Stimulated activated CD4-positive, alpha-beta T cell treated with anti-CD3 and anti-CD28 coated beads, Interleukin-1b, Interleukin-23, amount 100 ng/mL, for 1 hour (primary cell): ENCODE results near the gene CPSF7.
"Not testable (repeated sequence)": the region's sequence is repeated elsewhere in the genome, so short reads cannot be mapped to it uniquely, and the experiment has no call there.

Experiments used
- DNase-seq, 2 donors: peaks; one replicate each; pipeline ENCODE4 v3.0.0-alpha.2; 2020; ENCODE audit warnings: low read depth in 2 of 2

The CPSF7 gene, protein sequence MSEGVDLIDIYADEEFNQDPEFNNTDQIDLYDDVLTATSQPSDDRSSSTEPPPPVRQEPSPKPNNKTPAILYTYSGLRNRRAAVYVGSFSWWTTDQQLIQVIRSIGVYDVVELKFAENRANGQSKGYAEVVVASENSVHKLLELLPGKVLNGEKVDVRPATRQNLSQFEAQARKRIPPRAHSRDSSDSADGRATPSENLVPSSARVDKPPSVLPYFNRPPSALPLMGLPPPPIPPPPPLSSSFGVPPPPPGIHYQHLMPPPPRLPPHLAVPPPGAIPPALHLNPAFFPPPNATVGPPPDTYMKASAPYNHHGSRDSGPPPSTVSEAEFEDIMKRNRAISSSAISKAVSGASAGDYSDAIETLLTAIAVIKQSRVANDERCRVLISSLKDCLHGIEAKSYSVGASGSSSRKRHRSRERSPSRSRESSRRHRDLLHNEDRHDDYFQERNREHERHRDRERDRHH

DNA sequence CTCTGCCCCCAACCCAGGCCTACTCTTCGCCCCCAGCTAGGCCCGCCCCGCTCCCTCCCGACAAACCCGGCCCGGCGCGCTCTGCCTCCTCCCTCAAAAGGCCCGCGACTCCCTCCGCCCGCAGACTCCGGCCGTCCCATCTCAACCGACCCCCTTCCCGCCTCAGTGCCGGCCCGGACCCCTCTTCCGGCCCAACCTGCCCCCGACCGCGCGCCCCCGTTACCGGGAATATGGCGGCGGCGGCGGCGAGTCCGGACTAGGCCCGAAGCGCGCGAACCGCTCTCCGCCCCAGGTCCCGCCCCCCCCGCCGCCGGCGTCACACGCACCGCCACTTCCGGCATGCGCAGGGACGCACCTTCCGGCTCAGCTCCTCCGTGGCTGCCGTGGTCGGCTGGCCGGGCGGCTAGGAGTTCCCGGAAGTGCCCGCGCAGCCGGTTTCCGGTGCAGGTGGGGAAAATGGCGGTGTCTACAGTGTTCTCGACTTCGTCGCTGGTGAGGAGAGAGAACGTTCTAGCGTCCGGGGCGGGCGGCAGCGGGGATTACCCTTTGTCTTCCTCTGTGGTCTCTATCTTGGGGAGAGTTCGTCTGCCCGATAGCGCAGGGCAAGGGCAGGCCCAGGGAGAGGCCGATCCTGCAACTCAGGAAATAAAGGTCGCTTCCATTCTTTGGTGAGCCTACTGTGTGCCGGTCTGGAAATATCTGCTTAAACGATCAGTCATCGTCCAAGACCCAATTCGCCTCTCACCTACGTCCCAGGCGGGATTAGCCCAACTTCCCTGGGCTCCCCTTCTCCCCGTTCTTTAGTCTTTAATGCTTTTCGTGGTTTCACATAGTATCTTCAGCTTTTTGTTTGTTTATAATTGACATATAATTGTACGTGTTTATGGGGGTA is at the start of gene CPSF7, which contains the start of gene SDHAF2:
TSS of gene CPSF7 (minus strand) at position 285 of the 892 bp plus-strand sequence. CDS start 740 bp downstream, outside the sequence.
TSS of gene SDHAF2 (plus strand) at position 434 of the 892 bp plus-strand sequence. CDS start at position 457, 23 bp downstream.
- peak; percentile 90 to 96 for DNase-seq

DNA sequence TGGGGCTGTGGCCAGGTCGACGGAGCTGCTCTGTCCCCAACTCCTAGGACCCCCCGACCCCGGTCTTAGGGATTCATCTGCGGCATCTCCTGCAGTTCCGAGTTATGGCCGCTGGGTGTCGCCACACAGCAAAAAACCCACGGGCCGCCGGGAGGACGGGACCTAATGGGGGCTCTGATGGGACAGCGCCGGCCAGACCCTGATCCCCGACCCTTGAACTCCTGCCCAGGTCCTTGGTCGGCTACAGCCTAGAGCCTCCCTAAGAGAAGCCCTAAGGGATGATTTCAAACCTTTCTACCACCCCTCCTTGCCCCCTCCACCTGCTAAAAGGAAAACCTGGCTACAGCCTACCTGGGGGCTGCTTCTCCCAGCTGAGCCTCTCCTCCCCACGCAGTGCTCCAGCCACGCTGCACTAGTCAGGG is 48.0 kb upstream of the CPSF7 start:
- DNase-seq = peak; percentile 7 to 31

DNA sequence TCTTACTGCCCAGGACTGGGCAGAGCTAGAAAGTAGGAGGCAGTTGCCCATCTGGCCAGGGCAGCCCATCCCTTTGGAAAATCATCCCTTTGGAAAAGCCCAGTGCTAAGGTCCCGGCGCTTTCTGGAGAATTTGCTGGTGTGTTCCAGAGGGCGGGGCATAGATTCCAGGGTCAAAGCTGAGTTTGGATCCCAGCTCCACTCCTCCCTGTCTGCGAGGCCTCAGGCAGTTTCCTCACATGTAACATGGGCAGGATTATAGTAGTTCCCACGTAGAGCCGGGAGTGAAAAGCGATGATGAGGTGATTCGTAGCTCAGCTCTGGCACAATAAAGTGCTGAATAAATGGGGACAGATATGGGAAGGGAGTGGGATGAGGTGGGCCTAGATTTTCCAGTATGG is 47.4 kb upstream of the CPSF7 start:
- DNase-seq = no peak

DNA sequence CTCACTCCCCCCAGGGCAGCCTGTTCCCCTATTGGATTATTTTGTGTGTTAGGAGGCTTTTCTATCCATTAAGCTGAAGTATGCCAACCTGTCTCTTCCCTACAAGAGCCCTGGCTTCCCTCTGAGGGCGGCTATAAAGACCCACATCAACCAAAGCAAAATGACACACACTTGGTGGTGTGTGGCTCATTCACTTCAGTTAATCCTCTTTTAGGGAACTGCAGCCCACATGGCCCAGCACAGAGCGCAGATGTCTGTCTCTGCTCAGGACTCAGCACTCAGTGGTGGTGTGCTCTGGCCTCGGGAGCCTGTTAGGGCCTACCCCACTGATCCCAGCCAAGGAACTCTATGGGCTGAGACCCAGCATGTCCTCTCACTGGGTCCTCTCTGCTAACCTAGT is 46.6 kb upstream of the CPSF7 start:
- no peak for DNase-seq

DNA sequence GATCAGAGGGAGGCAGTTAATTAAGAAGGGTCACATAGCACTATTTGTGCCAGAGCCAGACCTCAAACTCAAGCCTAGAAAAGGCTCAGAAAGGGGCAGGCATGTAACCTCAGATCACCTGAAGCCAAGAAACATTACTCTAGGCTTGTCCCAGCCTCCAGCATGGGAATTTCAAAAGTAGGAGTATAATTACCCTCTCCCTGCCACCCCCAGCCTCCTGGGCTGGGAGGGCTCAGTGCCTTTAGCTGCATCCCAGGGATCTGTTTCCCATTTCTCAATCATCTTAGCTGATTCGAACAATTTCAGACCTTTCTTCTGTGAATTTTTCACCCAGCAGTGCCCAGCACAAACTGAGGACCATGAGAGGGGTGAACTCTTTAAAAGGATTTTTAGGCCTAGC is 45.7 kb upstream of the CPSF7 start:
- DNase-seq = no peak

DNA sequence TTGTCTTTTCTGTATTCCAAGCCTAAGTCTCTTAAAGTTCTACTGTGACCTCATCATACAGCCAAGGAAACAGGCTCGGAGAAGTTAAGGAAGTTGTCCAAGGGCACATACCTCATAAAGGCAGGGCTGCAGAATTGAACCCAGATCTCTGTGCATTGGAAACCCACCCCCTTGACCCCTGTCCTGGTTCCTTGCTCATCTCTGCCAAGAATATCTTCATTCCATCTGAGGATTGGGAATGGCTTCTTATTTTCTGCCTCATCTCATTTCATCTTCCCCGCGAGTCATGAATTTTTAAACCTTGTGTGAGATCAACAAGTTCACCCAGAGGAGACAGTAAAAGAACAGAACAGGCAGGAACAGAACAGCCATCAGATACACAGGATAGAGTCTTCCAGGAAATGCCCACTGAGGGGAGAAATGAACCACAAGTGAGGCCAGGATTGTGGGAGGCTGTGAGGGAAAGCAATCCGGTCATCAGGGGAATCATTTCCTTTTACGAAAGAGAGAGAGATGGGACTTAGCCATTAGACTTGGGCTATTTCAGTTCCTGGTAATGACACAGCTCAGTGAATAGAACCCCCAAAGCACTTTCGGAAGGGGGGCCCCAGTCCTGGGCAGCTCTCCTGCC is 44.4 kb upstream of the CPSF7 start:
- DNase-seq = no peak

DNA sequence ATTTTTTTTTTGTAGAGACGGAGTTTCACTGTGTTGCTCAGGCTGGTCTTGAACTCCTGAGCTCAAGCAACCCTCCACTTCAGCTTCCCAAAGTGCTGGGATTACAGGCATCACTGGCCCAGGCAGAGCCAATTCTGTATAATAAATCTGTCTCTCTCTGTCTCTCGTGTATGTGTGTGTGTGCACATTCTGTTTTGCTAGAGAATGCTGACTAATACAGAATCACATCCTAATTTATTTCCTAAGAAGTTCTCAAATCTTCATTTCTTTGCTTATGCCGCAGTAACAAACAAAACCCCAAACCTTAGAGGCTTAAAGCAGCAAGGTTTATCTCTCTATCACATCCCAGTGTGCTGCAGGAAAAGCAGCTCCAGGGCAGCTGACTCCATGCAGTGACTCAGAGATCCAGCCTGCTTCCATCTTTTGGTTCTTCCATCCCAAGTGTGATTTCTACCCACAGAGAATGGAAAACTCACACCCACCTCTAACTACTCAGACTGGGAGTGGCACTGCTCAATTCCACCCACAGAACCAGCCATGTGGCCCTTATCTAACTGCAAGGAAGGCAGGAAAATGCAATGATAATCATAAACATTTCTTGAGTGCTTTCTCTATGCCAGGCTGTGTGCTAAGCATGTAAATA is 43.7 kb upstream of the CPSF7 start:
- no peak for DNase-seq

DNA sequence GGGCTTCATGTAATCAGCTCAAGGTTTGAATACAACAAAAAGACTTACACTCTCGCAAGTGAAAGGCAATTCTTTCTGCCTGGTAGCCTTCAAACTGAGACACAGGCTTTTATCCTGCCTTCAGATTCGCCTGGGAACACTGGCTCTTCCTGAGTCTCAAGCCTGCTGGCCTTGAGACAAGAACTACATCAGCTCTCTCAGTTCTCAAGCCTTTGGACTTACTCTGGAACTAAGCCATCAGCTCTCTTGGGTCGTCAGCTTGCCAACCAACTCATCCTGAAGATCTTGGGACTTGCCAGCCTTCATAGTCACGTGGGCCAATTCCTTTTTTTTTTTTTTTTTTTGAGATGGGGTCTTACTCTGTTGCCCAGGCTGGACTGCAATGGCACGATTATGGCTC is 43.1 kb upstream of the CPSF7 start:
- no peak for DNase-seq

DNA sequence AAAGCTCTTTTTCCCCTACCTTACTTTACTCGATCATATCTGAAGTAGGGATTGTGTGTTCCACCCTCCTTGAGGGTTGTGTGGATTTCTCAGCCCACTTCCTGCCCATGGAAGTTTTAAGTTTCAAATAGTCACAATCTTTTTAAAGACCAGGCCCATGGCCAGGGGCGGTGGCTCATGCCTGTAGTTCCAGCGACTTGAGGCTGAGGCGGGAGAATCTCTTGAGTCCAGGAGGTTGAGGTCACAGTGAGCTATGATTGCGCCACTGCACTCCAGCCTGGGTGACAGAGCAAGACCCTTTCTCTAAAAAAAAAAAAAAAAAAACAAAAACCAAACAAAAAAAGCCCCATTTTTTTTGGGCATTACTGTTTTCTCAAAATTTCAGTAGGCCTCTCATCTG is 42.5 kb upstream of the CPSF7 start:
- no peak for DNase-seq

DNA sequence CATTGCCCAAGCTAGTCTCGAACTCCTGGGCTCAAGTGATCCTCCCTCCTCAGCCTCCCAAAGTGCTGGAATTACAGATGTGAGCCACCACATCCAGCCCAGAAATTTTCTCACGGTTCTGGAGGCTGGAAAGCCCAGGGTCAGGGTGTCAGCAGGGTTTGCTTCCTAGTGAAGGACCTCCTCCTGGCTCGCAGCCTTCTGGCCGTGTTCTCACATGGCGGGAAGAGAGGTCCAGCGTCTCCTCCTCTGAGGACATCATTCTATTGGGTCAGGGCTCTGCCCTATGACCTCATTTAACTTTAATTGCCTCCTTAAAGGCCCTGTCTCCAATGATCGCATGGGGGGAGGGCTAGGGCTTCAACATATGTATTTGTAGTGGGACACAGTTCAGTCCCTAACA is 38.2 kb upstream of the CPSF7 start:
- DNase-seq = no peak

DNA sequence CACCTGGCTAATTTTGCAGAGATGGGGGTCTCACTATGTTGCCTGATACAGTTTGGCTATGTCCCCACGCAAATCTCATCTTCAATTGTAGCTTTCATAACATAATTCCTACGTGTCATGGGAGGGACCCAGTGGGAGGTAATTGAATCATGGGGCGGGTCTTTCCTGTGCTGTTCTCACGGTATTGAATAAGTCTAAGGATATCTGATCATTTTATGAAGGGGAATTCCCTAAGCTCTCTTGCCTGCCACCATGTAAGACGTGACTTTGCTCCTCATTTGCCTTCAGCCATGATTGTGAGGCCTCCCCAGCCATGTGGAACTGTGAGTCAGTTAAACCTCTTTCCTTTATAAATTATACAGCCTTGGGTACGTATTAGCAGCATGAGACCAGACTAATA is 37.8 kb upstream of the CPSF7 start:
- not testable (repeated sequence) for DNase-seq

DNA sequence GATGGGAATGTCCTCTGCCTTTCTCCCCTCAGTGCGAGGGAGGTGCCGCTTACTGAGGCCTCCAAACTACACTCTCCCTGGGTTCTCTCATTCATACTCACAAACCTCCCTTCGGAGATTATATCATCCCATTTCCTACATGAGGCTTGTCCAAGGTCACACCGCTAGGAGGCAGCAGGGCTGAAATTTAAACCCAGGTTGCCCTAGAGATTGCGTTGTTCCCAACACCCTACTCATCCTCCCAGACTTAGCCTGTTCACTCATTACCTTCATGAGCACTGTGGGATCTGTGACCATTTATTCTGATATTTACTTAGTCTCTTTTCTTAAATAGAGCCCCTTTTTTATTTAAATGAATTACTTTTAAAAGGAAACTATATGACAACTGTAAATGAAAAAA is 31.2 kb upstream of the CPSF7 start:
- DNase-seq = no peak

DNA sequence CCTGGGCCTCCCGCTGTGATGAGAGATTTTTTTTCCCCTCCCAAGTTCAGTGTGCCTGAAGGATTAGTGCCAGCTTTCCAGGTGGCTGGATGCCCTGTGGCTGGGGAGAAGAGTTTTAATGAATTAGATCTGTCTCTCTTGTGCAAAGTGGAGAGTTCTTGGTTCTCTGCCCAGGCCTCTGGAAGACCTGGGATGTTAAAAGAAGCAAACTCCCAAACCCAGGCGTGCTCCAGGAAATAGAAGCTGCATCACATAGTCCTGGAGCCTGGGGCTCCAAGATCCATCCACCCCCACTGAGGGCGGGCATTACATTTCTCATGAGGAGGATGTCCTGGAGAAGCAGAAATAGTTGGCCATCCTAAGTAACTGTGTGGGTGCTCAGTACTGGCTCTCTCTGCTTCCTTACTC is 30.7 kb upstream of the CPSF7 start:
- DNase-seq = no peak

DNA sequence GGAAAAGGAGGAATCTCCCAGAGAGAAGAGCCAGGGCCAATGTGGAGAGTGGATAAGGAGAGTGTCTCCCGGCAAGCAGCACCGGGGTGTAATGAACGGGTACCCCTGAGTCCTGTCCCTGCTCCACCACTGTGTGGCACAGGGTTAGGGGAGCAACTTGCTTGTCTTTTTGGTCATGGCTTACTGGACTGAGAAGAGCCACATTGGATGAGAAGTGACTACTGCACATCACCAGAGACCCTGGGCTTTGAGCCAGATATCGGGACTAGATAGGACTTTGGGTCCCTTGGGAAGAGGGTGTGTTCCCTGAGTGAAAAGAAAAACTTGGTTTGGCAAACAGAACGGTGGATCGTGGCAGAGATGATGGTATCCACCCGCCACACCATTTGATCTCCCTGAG is 24.7 kb upstream of the CPSF7 start:
- DNase-seq = no peak

DNA sequence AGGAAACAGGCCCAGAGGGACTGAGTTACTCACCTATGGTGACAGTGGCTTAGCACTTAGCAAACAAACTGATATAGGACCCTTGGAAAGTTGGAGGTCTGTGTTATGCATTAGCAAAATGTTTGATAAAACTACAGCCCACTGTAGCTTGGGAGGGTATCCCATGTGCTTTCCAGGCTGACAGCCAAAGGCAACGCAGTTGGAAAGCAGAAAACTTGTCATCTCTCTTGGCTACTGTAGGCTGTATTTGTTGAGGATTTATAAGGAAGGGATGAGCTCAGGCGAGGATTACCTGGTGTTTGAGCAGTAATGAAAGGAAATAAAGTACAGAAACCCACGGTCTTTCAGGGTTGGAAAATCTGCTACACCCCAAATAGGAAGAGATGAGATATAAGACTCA is 23.9 kb upstream of the CPSF7 start:
- DNase-seq = no peak

DNA sequence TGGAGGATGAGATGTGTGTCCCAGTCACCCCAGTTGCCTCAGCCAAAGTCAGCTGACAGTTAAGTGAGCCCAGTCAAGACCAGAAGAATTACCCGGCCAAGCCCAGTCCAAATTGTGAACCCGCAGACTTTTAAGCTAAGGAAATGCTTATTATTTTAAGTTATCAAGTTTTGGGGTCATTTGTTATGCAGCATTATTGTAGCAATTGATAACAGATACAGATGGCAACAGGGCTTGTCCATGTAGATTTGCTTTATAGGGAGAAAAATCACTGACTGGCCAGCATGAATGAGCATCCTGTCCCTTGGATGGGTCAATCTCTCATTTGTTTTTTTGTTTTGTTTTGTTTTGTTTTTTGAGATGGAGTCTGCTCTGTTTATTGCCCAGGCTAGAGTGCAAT is 23.1 kb upstream of the CPSF7 start:
- DNase-seq = no peak

DNA sequence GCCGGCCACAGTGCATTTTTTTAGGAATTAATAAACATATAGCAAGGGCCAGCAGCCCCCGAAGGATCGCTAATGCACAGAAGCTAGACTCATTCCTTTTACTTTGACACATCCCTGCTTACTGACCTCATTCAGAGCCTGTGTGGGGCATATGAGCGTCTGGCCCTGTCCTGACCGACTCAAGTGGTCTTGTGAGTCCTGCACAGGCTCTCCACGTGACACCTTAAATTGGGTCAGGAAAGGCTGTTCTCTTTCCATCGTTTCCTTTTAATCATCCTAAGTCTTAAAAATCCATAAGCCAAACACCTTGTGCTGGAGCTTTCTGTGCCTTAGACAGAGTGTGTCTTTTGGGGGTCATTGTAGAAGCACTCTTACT is 18.8 kb upstream of the CPSF7 start:
- no peak for DNase-seq

DNA sequence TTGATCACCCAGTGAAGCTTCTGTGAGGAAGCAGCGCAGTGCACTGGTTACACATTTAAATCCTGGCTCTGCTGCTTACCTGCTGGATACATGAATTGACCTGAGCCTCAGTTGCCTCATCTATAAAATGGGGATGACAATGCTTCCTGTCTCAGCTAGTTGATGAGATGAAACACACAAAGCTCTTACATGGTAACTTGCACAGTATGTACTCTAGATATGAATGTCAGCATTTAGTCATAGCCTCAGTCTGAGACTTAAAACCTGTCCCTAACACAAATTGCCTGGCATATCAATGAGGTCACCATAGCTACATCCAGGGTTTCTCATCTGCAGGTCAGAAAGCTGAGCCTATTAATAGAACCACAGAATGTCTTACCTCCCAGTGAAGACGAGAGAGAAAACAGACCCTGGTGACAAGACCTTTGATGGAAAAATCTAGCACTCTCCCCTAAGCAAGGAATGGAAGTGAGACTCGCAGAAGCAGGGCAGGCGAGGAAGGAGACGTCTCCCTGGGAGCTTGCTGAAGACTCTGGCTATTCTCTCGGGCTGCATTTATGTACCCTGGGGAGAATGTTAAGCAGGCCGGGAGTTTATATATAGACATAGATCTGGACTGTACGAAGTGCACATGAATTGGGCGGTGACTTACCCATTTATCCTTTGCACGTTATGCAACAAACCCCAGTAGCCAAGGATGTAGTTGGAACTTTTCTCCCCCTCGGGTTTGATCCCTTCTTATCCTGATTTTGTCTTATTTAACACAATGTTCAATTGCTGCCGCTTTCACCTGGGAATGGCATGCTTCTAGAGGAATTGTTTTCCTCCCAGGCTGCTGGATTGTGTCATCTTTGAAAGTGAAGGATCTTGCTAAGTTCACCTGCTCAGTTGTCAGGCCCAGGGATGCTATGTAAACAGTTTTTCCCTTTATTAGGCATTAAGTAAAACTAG is 18.1 kb upstream of the CPSF7 start:
- no peak for DNase-seq

DNA sequence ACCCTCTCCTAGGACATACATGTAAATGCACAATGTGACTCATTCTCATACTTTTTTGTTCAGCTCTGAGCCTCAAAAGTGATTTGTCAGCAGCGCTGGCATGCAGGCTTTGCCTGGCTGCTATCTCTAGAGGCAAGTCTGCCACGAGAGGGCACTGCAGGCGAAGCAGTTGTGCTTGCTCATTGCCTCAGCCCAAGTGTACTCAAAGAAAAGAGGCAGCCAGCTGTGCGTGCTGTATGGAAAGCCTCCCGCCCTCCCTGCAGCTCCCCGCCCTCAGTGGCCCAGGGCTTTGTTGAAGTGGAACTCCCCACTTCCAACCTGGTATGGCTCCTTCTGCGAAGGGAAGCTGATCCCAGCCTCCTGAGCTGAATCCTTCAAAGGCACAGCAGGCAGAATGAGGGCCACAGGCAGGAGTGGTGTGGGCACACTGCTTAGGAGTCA is 16.5 kb upstream of the CPSF7 start:
- DNase-seq = peak; percentile 13 to 69

DNA sequence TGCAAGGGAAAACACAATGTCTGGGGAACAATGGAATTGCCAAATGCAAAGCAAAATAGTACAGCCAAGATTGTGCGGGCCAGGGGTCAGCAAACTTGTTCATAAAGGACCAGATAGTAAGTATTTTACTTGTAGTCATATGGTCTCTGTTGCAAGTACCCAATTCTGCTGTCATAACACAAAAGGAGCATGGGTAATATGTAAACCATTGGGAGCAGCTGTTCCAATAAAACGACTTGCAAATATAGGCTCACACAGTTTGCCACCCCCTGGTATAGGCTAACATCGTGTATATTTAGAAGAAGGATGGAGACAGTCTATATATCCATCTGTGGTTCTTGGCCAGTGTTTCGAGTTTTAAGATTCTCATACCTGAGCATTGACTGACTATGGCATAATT is 15.7 kb upstream of the CPSF7 start:
- no peak for DNase-seq

DNA sequence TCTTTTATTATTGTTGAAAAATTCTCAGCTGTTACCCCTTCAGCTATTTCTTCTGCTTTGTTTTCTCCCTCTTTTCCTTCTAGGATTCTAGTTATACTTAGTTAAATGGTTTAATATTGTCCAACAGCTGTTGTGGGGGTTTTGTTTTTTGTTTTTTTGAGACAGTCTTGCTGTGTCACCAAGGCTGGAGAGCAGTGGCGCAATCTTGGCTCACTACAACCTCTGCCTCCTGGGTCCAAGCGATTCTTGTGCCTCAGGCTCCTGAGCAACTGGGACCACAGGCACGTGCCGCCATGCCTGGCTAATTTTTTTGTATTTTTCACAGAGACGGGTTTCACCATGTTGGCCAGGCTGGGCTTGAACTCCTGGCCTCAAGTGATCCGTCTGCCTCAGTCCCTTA is 12.8 kb upstream of the CPSF7 start:
- no peak for DNase-seq
